Sigmoid colon (tissue), 4 donors: ENCODE data around the gene FAM50B.

Experiments
- CTCF ChIP-seq, 4 experiments: fragments of 450-650 bp in 3 of 4; fragments of 200-600 bp in 1 of 4; IDR thresholded peaks; one replicate each; pipeline ENCODE4 v1.5.1; 2016 to 2019; ENCODE audit warnings: antibody characterized with exemption in 4 of 4, mild to moderate bottlenecking in 3 of 4, moderate library complexity in 2 of 4
- EP300 ChIP-seq, 4 donors: sonication (generic); formaldehyde crosslinking; IDR thresholded peaks; one replicate each; pipeline ENCODE4 v1.6.1; 2017; ENCODE audit warnings: antibody characterized with exemption in 4 of 4

- no peak for TF ChIP-seq EP300 (IDR thresholded peaks at IDR 0.05)
- TF ChIP-seq CTCF (IDR thresholded peaks at IDR 0.05): no peak
These were observed 42.8 kb upstream of the FAM50B start for GRCh38 chr6:3806169-3806922.
